GM12878 (cell line): ENCODE results near the gene ANP32B. TPM values are rescaled to one million over a fixed set of nuclear protein-coding genes. Genes with fewer than 3 reads are reported as not detected.
"Not testable (repeated sequence)": the region's sequence is repeated elsewhere in the genome, so short reads cannot be mapped to it uniquely, and the experiment has no call there.

ENCODE experiments used
- ATAC-seq: fragments of 200-7000 bp; cut with Tn5 transposase; 3 replicates; pipeline ENCODE4 v1.9.1; 2020; ENCODE audit warnings: mild to moderate bottlenecking, moderate library complexity
- BruUV-seq: library from RNA; stranded (reverse); fragments of 400-500 nt; replicated peaks from 2 replicates; lab custom pipeline; 2021; lab: Mats Ljungman, UMichigan
- CTCF ChIA-PET: fragments of 300-600 bp; sonication (Branson Sonifier 250); formaldehyde crosslinking; extraction: SDS; loops from one replicate; lab custom pipeline; 2021; ENCODE audit warnings: inconsistent platforms; lab: Yijun Ruan, JAX
- POLR2A ChIA-PET: fragments of 350-600 bp; formaldehyde crosslinking; extraction: SDS; loops from one replicate; lab custom pipeline; 2021; ENCODE audit warnings: inconsistent platforms; lab: Charles Lee
- RAD21 ChIA-PET: fragments of 300-600 bp; sonication (Branson Sonifier 250); formaldehyde crosslinking; loops from one replicate; lab custom pipeline; 2023; ENCODE audit warnings: antibody characterized with exemption; ENCODE audit not compliant: unreplicated experiment; lab: Charles Lee
- SMC1A ChIA-PET: fragments of 300-600 bp; sonication (Branson Sonifier 250); formaldehyde crosslinking; loops from one replicate; lab custom pipeline; 2023; ENCODE audit not compliant: unreplicated experiment, uncharacterized antibody; lab: Charles Lee
- DNase-seq: peaks from one replicate; pipeline ENCODE4 v3.0.0-alpha.2; 2011; ENCODE audit warnings: low read depth, low spot score
- FAIRE-seq: peaks from 3 replicates; lab custom pipeline; 2011; peaks lifted over from hg19 to GRCh38; lab: Jason Lieb, UNC
- H2AFZ ChIP-seq: 2 replicates; pipeline ENCODE4 v1.6.0; 2011; ENCODE audit warnings: low read depth, low read length, control low read depth; ENCODE audit not compliant: control insufficient read depth
- H3K27ac ChIP-seq: 2 replicates; pipeline ENCODE4 v1.5.1; 2011; ENCODE audit warnings: control low read depth; ENCODE audit not compliant: control insufficient read depth, insufficient read depth
- H3K27me3 ChIP-seq, 2 experiments: replicated peaks in 1 of 2; 2 replicates each; pipeline versions ENCODE4 v1.6.0 to v1.6.1; 2011; ENCODE audit warnings: low read length in 1 of 2; ENCODE audit not compliant: control insufficient read depth in 2 of 2, insufficient read depth in 2 of 2
- H3K36me3 ChIP-seq, 2 experiments: 2 replicates each; pipeline ENCODE4 v1.5.1; 2011; ENCODE audit warnings: low read length in 1 of 2; ENCODE audit not compliant: control insufficient read depth in 2 of 2, insufficient read depth in 2 of 2
- H3K4me1 ChIP-seq: 2 replicates; pipeline ENCODE4 v1.6.1; 2011; ENCODE audit warnings: mild to moderate bottlenecking, low read length, moderate library complexity, mixed read lengths; ENCODE audit not compliant: control insufficient read depth, insufficient read depth
- H3K4me2 ChIP-seq: 2 replicates; pipeline ENCODE4 v1.6.0; 2011; ENCODE audit warnings: control low read depth; ENCODE audit not compliant: control insufficient read depth, insufficient read depth
- H3K4me3 ChIP-seq: fragments of 200-600 bp; sonication (generic); 2 replicates; pipeline ENCODE4 v1.5.1; 2016
- H3K79me2 ChIP-seq: 2 replicates; pipeline ENCODE4 v1.6.0; 2011; ENCODE audit warnings: low read length; ENCODE audit not compliant: control insufficient read depth, insufficient read depth
- H3K9ac ChIP-seq: 2 replicates; pipeline ENCODE4 v1.8.0; 2011; ENCODE audit warnings: low read length, control low read depth, mixed read lengths; ENCODE audit not compliant: control insufficient read depth, insufficient read depth
- H3K9me3 ChIP-seq: replicated peaks from 3 replicates; pipeline ENCODE4 v1.5.1; 2011; ENCODE audit warnings: mild to moderate bottlenecking, low read length; ENCODE audit not compliant: control insufficient read depth, insufficient read depth
- H4K20me1 ChIP-seq: 2 replicates; pipeline ENCODE4 v1.6.0; 2011; ENCODE audit not compliant: control insufficient read depth, insufficient read depth
- POLR2A ChIP-seq: IDR thresholded peaks from 2 replicates; pipeline ENCODE4 v1.6.1; 2011; ENCODE audit warnings: low read depth, mild to moderate bottlenecking, low read length
- POLR2AphosphoS2 ChIP-seq: IDR thresholded peaks from 2 replicates; pipeline ENCODE4 v1.6.1; 2011; ENCODE audit warnings: low read depth, mild to moderate bottlenecking, low read length, improper control_type of control experiment, moderate library complexity
- POU2F2 ChIP-seq: IDR thresholded peaks from 3 replicates; pipeline ENCODE4 v1.6.1; 2011; ENCODE audit warnings: low read depth, mild to moderate bottlenecking, low read length, borderline replicate concordance
- RAD51 ChIP-seq: fragments of 450-650 bp; IDR thresholded peaks from 2 replicates; pipeline ENCODE4 v1.6.1; 2016; ENCODE audit warnings: moderate library complexity, mild to moderate bottlenecking, inconsistent platforms
- WGBS: methylation state at CpG from one replicate; pipeline ENCODE4 v1.1.6; 2016; ENCODE audit warnings: low lambda C conversion rate; ENCODE audit not compliant: insufficient replicate concordance, insufficient coverage; ENCODE audit errors: missing lambda C conversion rate; 5-methylcytosine and 5-hydroxymethylcytosine counted together
- in situ Hi-C: fragments of 300-500 bp; cut with MboI; formaldehyde crosslinking; loops from 9 replicates; pipeline ENCODE4 v1.14.3; 2018; ENCODE audit warnings: mixed read lengths
- intact Hi-C: fragments of 100-400 bp; cut with micrococcal nuclease; formaldehyde crosslinking; loops from one replicate; pipeline ENCODE4 v1.14.2; 2022; ENCODE audit not compliant: unreplicated experiment
- polyA plus RNA-seq, 11 experiments: library from polyadenylated mRNA; depleted of rRNA in 4 of 11; unstranded in 6 of 11; stranded (reverse) in 5 of 11; fragments of >200 nt; fragmentation: Nextera tagmentation in 4 of 11; fragmentation: Illumina TruSeq in 1 of 11; extraction: Ambion mirVana in 4 of 11; extraction: Trizol in 1 of 11; gene quantifications; 1 replicate in 1 of 11; 2 replicates in 10 of 11; pipeline versions ENCODE4 v1.2.1 to v1.2.3, GENCODE V29; 2011 to 2016; ENCODE audit warnings: inconsistent platforms in 2 of 11, missing spikeins in 2 of 11, low read depth in 1 of 11
- total RNA-seq, 4 experiments: library from RNA; depleted of rRNA in 3 of 4; stranded (reverse); fragments of >200 nt in 3 of 4; fragmentation: Illumina TruSeq in 1 of 4; extraction: Trizol in 1 of 4; gene quantifications; 2 replicates each; pipeline versions ENCODE4 v1.2.1 to v1.2.3, GENCODE V29; 2013 to 2021

Gene ANP32B
- total and polyA plus RNA-seq, 10 of the 15 experiments (the other 5 are each of a cell fraction or from before 2014, with no cell fraction given): 24.5 to 419 (median 171) TPM

DNA sequence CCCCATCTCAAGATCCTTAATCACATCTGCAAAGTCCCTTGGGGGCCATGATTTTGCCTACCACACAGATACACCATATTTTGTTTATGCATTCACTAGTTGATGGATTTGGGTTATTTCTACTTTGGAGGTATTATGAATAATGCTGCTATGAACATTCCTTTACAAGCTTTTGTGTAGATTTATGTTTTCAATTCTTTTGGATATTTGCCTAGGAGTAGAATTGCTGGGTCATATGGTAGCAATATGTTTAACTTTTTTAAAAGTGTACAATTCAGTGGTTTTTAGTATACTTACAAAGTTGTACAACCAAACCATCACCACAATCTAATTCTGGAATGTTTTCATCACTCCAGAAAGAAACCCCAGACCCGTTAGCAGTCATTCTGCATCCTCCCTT lies 7.8 kb upstream of the ANP32B start:
- ATAC-seq (no peak), FAIRE-seq (no peak)
- Histone ChIP-seq H3K36me3 (no peaks in the 10 kb centered on the region), H3K4me1 (no peaks in the 10 kb centered on the region), H2AFZ (no peak overlapping the region), H4K20me1 (no peaks in the 10 kb centered on the region), H3K9ac (no peak overlapping the region), H3K27me3 (no peaks in the 10 kb centered on the region), H3K9me3 (no peaks in the 10 kb centered on the region), H3K79me2 (no peaks in the 10 kb centered on the region), H3K4me2 (no peak overlapping the region), H3K27ac (no peak overlapping the region), H3K4me3 (no peak overlapping the region)
- no TSS peak for BruUV-seq
- RAD21 ChIA-PET: no interaction called here
- in situ Hi-C loops: no loop called here
- POLR2A ChIA-PET: no interaction called here
- 0% methylated on average over 1 of the region's 1 CpG for WGBS
- SMC1A ChIA-PET: no interaction called here
- CTCF ChIA-PET: no interaction called here
- no peak for TF ChIP-seq POU2F2
- TF ChIP-seq POLR2A: no peak
- no peak for TF ChIP-seq RAD51
- no peak for TF ChIP-seq POLR2AphosphoS2
- TF ChIP-seq, all 136 proteins: peak for 0
- intact Hi-C loops: no loop called here
- DNase-seq: no peak

- H3K4me3 ChIP-seq, intact Hi-C loops, H3K4me1 ChIP-seq, BruUV-seq, DNase-seq, H3K9me3 ChIP-seq, H2AFZ ChIP-seq, FAIRE-seq, H3K9ac ChIP-seq, SMC1A ChIA-PET, H3K79me2 ChIP-seq, CTCF ChIA-PET, POLR2A ChIA-PET, ATAC-seq, H3K4me2 ChIP-seq, in situ Hi-C loops, H3K27ac ChIP-seq, H3K36me3 ChIP-seq, H4K20me1 ChIP-seq, H3K27me3 ChIP-seq, RAD21 ChIA-PET: not testable (repeated sequence)
- 83% methylated on average over 10 of the region's 10 CpGs for WGBS
Observed at GRCh38 chr9:97976633-97977032, 6.5 kb upstream of the ANP32B start.
